Sigmoid colon (tissue), 7 donors: ENCODE measurements around the gene MYOD1. TPM values are rescaled to one million over a fixed set of nuclear protein-coding genes. Genes with fewer than 3 reads are reported as not detected.
A peak's percentile ranks its signal among the peaks of the same experiment; 100 is the strongest.

Experiments used
- DNase-seq: peaks from one replicate; pipeline ENCODE4 v3.0.0-alpha.2; 2019
- H3K27ac ChIP-seq, 4 donors: fragments of 200-600 bp; sonication (generic); one replicate each; pipeline ENCODE4 v1.5.1; 2016 to 2019; ENCODE audit warnings: mild to moderate bottlenecking in 1 of 4
- H3K27me3 ChIP-seq, 3 donors: fragments of 200-600 bp; sonication (generic); one replicate each; pipeline ENCODE4 v1.5.1; 2019; ENCODE audit warnings: mild to moderate bottlenecking in 1 of 3
- H3K36me3 ChIP-seq, 4 donors: fragments of 200-600 bp; sonication (generic); one replicate each; pipeline ENCODE4 v1.5.1; 2016 to 2019
- H3K4me1 ChIP-seq, 4 donors: fragments of 200-600 bp; sonication (generic); one replicate each; pipeline ENCODE4 v1.5.1; 2017 to 2019
- H3K4me3 ChIP-seq, 4 donors: fragments of 200-600 bp; sonication (generic); one replicate each; pipeline ENCODE4 v1.5.1; 2017 to 2019; ENCODE audit warnings: mild to moderate bottlenecking in 2 of 4, moderate library complexity in 1 of 4
- H3K9me3 ChIP-seq, 4 donors: fragments of 200-600 bp in 3 of 4; sonication (generic) in 3 of 4; one replicate each; pipeline versions ENCODE4 v1.5.1 to v1.6.1; 2013 to 2019
- EP300 ChIP-seq, 4 donors: sonication (generic); formaldehyde crosslinking; IDR thresholded peaks; one replicate each; pipeline ENCODE4 v1.6.1; 2017; ENCODE audit warnings: antibody characterized with exemption in 4 of 4
- POLR2A ChIP-seq, 2 donors: fragments of 450-650 bp; IDR thresholded peaks; one replicate each; pipeline ENCODE4 v1.6.1; 2016; ENCODE audit warnings: antibody characterized with exemption in 2 of 2, mild to moderate bottlenecking in 2 of 2, moderate library complexity in 2 of 2
- POLR2AphosphoS5 ChIP-seq, 4 donors: sonication (generic); formaldehyde crosslinking; IDR thresholded peaks; one replicate each; pipeline ENCODE4 v1.6.1; 2017; ENCODE audit warnings: antibody characterized with exemption in 4 of 4
- WGBS, 2 donors: extraction: QIAGEN DNeasy Blood & Tissue Kit; methylation state at CpG; one replicate each; pipeline ENCODE4 v1.1.7; 2013; 5-methylcytosine and 5-hydroxymethylcytosine counted together
- intact Hi-C: fragments of 100-400 bp; cut with DNase I; formaldehyde crosslinking; loops from one replicate; pipeline ENCODE4 v1.15.1; 2023
- polyA plus RNA-seq, 3 donors: library from polyadenylated mRNA; stranded (reverse); fragments of 200-250 nt; gene quantifications; one replicate each; pipeline ENCODE4 v1.2.3, GENCODE V29; 2013
- total RNA-seq, 4 donors: library from RNA; depleted of rRNA; stranded (reverse); fragments of >200 nt; gene quantifications; one replicate each; pipeline ENCODE4 v1.1.0, GENCODE V29; 2016
- TF ChIP-seq, protein P1 (sequence below), 4 experiments: fragments of 450-650 bp in 3 of 4; fragments of 200-600 bp in 1 of 4; IDR thresholded peaks; one replicate each; pipeline ENCODE4 v1.5.1; 2016 to 2019; ENCODE audit warnings: antibody characterized with exemption in 4 of 4, mild to moderate bottlenecking in 3 of 4, moderate library complexity in 2 of 4
- donor health status: healthy with polysubstance abuse.
- donor health status: Bipolar disorder and iron deficiency.
- donor health status: healthy.

The MYOD1 gene
- total and polyA plus RNA-seq, 7 donors: not detected

DNA sequence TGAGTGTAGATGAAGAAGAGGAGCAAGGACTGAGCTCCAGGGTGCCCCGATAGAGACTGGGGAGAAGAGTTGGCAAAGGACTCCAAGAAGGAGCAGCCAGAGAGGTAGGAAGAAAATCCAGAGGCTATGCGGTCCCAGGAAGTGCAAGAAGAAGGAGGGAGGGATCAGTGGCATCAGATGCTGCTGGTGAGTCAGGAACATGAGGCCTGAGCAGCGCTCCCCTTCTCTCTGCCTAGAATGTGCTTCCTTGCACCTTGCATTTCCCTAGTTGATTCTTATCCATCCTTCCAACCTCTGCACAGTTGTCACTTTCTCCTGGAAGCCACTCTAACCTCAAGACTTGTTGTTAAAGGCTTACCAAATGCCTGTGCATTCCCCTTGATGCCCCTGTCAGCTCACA, 36.5 kb downstream of the MYOD1 start:
- H3K4me3 ChIP-seq: no peak overlapping the region
- TF ChIP-seq POLR2A (IDR thresholded peaks at IDR 0.05) (no peak), POLR2AphosphoS5 (IDR thresholded peaks at IDR 0.05) (no peak), EP300 (IDR thresholded peaks at IDR 0.05) (no peak)
- TF ChIP-seq, protein P1, sequence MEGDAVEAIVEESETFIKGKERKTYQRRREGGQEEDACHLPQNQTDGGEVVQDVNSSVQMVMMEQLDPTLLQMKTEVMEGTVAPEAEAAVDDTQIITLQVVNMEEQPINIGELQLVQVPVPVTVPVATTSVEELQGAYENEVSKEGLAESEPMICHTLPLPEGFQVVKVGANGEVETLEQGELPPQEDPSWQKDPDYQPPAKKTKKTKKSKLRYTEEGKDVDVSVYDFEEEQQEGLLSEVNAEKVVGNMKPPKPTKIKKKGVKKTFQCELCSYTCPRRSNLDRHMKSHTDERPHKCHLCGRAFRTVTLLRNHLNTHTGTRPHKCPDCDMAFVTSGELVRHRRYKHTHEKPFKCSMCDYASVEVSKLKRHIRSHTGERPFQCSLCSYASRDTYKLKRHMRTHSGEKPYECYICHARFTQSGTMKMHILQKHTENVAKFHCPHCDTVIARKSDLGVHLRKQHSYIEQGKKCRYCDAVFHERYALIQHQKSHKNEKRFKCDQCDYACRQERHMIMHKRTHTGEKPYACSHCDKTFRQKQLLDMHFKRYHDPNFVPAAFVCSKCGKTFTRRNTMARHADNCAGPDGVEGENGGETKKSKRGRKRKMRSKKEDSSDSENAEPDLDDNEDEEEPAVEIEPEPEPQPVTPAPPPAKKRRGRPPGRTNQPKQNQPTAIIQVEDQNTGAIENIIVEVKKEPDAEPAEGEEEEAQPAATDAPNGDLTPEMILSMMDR (IDR thresholded peaks at IDR 0.05): no peak
- WGBS, 2 donors: 74 to 83% methylated on average over 3 of the region's 3 CpGs
- intact Hi-C loops: no loop called here
- DNase-seq: no peak
- no peak overlapping the region for H3K27ac ChIP-seq
- H3K9me3 ChIP-seq: no peaks in the 10 kb centered on the region
- no peaks in the 10 kb centered on the region for H3K36me3 ChIP-seq
- no peaks in the 10 kb centered on the region for H3K4me1 ChIP-seq
- no peaks in the 10 kb centered on the region for H3K27me3 ChIP-seq

DNA sequence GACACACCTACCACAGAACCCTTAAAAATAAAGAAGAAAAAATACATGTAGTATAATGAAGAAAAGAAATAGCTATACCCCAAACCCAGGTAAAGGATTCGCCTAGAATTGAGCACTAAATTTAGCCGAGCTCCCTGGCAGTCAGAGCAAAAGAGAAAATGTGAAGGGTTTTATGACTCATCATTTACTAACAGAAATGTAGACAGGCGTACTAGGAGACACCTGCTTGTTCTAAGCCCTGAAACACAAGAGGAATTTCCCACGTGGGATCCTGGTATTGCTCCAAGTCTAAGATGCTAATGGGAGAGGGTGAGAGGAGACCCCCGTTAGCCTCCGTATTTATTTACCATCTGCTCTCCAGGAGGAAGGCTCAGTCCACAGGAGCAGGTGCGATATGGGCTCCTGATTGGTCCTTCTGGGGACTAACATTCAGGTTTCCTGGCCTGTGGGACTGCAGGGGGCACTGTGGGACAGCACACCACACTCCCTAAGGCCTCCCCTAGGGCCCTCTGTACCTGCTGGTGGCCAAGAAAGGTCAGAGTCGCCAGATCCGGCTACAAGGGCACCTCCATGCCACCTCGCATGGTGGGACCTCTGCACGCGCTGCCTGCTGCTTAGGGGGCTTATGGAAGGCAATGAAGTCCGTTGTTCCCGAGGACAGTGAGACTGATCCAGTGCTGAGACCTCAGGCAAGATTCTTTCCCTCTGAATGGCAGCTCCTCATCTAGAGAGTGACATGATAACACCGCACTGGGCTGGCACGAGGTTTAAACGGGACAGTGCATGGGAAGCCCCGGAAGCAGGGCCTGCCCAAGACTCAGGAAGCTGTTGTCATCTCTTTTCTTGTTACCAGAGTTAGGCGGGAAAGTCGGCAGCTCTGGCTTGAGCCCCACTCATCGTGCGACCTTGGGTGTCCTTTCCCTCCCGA, 41.0 kb downstream of the MYOD1 start:
- Histone ChIP-seq H3K27ac (no peak overlapping the region), H3K9me3 (no peaks in the 10 kb centered on the region), H3K27me3 (peaks cover 0 to 5% (median 0%) of the 10 kb centered on the region in 3 donors), H3K36me3 (no peaks in the 10 kb centered on the region), H3K4me1 (no peaks in the 10 kb centered on the region), H3K4me3 (no peak overlapping the region)
- DNase-seq: no peak
- intact Hi-C loops: no loop called here
- TF ChIP-seq POLR2A (IDR thresholded peaks at IDR 0.05) (no peak), EP300 (IDR thresholded peaks at IDR 0.05) (no peak), POLR2AphosphoS5 (IDR thresholded peaks at IDR 0.05) (no peak)
- TF ChIP-seq, protein P1 (IDR thresholded peaks at IDR 0.05): peak in 3 of 4 experiments; percentile 13 to 43 (median 42)
- WGBS, 2 donors: 59% methylated on average over 23 of the region's 23 CpGs

DNA sequence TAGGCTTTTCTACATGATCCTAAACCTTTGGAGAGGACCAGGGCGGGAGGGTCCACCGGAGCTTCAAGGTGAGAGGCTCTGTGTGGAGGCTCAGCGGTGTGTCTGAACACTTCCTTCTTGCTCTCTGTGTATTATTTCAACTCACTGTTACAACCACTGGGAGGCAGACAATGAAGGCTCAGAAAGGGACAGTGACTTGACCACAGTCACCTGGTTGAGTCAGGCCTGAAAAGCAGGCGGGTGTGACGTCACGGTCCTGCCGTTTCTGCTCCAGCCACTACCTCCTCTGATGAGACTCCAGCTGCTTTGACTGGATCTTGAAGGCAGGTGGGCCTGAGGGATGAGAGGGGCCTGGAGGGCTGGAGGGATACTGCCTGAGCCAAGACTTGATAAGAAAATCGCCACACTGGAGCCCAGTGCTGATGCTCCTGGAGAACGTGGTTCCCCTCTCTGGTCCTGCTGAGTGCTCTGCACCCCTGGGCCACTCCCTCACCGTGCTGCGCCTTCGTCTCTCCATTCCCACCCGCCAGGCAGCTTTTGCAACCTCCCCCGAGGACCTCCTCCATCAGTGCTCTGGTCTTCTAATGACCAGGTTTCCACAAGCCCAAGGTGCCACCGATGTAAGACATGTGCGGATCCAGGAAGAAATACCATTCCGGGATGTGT, 43.1 kb downstream of the MYOD1 start:
- 85 to 92% methylated on average over 17 of the region's 17 CpGs for WGBS, 2 donors
- intact Hi-C loops: no loop called here
- H3K27me3 ChIP-seq: peaks cover 0 to 5% (median 0%) of the 10 kb centered on the region in 3 donors

DNA sequence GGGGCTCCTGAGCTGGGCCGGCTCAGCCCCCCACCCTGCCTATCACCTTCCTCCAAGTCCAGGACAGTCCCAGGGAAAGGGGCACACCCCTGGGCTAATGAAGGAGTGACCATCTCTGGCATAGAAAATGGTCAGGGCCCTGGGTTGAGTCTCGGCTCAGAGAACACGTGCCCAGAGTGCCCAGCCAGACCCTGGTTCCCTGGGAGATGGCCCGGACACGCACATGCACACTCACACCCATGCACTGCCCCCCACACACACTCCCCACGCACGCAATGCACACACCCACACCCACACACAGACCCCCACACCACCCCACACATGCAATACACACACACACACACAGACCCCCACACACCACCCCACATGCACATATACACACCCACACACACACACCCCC, 43.9 kb downstream of the MYOD1 start:
- intact Hi-C loops: no loop called here
- DNase-seq: no peak
- Histone ChIP-seq H3K9me3 (no peaks in the 10 kb centered on the region), H3K4me3 (no peak overlapping the region), H3K4me1 (no peaks in the 10 kb centered on the region), H3K27me3 (peaks cover 0 to 5% (median 0%) of the 10 kb centered on the region in 3 donors), H3K36me3 (no peaks in the 10 kb centered on the region), H3K27ac (no peak overlapping the region)
- WGBS, 2 donors: 88 to 91% methylated on average over 7 of the region's 7 CpGs
- TF ChIP-seq EP300 (IDR thresholded peaks at IDR 0.05): no peak
- no peak for TF ChIP-seq POLR2AphosphoS5 (IDR thresholded peaks at IDR 0.05)
- TF ChIP-seq, protein P1 (IDR thresholded peaks at IDR 0.05): no peak
- TF ChIP-seq POLR2A (IDR thresholded peaks at IDR 0.05): no peak

More for the DNA sequence above, 43.1 kb downstream of the MYOD1 start:
- H3K4me3 ChIP-seq: no peak overlapping the region
- no peak overlapping the region for H3K27ac ChIP-seq
- DNase-seq: no peak
- H3K36me3 ChIP-seq: no peaks in the 10 kb centered on the region
- no peaks in the 10 kb centered on the region for H3K4me1 ChIP-seq
- TF ChIP-seq POLR2A (IDR thresholded peaks at IDR 0.05) (no peak), POLR2AphosphoS5 (IDR thresholded peaks at IDR 0.05) (no peak), EP300 (IDR thresholded peaks at IDR 0.05) (no peak)
- TF ChIP-seq, protein P1 (IDR thresholded peaks at IDR 0.05): no peak
- H3K9me3 ChIP-seq: no peaks in the 10 kb centered on the region
